HEK293 (cell line): ENCODE data around the gene ATMIN.

Experiments used
- YY1 ChIP-seq: fragments of 450-650 bp; formaldehyde crosslinking; IDR thresholded peaks from 2 replicates; pipeline ENCODE4 v1.5.1; 2018; ENCODE audit warnings: missing biosample characterization, missing genetic modification characterization
- ZNF274 ChIP-seq, 2 experiments: fragments of 200-500 bp in 1 of 2; fragments of 450-650 bp in 1 of 2; sonication (Bioruptor generic) in 1 of 2; formaldehyde crosslinking in 1 of 2; IDR thresholded peaks; 2 replicates each; pipeline versions ENCODE4 v1.5.1 to v1.6.1; 2014 to 2016; ENCODE audit warnings: borderline replicate concordance in 1 of 2, inconsistent platforms in 1 of 2, low read length in 1 of 2, missing biosample characterization in 1 of 2, missing genetic modification characterization in 1 of 2
- ZNF354C ChIP-seq: fragments of 450-650 bp; formaldehyde crosslinking; IDR thresholded peaks from 2 replicates; pipeline ENCODE4 v1.5.1; 2016; ENCODE audit warnings: missing biosample characterization, missing genetic modification characterization, low read depth, borderline replicate concordance
- ZNF544 ChIP-seq: fragments of 450-650 bp; formaldehyde crosslinking; IDR thresholded peaks from 2 replicates; pipeline ENCODE4 v1.5.0; 2017; ENCODE audit warnings: missing biosample characterization, missing genetic modification characterization
- ZNF561 ChIP-seq: fragments of 450-650 bp; IDR thresholded peaks from 2 replicates; pipeline ENCODE4 v1.5.1; 2018; ENCODE audit warnings: missing biosample characterization, missing genetic modification characterization, borderline replicate concordance
- ZNF664 ChIP-seq: fragments of 450-650 bp; formaldehyde crosslinking; IDR thresholded peaks from 2 replicates; pipeline ENCODE4 v1.5.1; 2016; ENCODE audit warnings: missing biosample characterization, missing genetic modification characterization
- TF ChIP-seq, protein P1 (sequence below): fragments of 450-650 bp; formaldehyde crosslinking; IDR thresholded peaks from 2 replicates; pipeline ENCODE4 v1.5.1; 2016; ENCODE audit warnings: missing biosample characterization, missing genetic modification characterization
- TF ChIP-seq, protein P2 (sequence below): fragments of 450-650 bp; formaldehyde crosslinking; IDR thresholded peaks from 2 replicates; pipeline ENCODE4 v1.5.1; 2016; ENCODE audit warnings: missing biosample characterization, missing genetic modification characterization, low read depth
- TF ChIP-seq, protein P3 (sequence below): fragments of 450-650 bp; formaldehyde crosslinking; IDR thresholded peaks from 2 replicates; pipeline ENCODE4 v1.5.1; 2017; ENCODE audit warnings: missing biosample characterization, missing genetic modification characterization
- TF ChIP-seq, protein P4 (sequence below): fragments of 450-650 bp; formaldehyde crosslinking; IDR thresholded peaks from 2 replicates; pipeline ENCODE4 v1.5.1; 2016; ENCODE audit warnings: missing biosample characterization, missing genetic modification characterization
- TF ChIP-seq, protein P5 (sequence below): fragments of 450-650 bp; formaldehyde crosslinking; IDR thresholded peaks from 2 replicates; pipeline ENCODE4 v1.5.1; 2016; ENCODE audit warnings: missing biosample characterization, missing genetic modification characterization
- TF ChIP-seq, protein P6 (sequence below): fragments of 450-650 bp; formaldehyde crosslinking; IDR thresholded peaks from 2 replicates; pipeline ENCODE4 v1.5.1; 2017; ENCODE audit warnings: missing biosample characterization, mild to moderate bottlenecking, missing genetic modification characterization, moderate library complexity

DNA sequence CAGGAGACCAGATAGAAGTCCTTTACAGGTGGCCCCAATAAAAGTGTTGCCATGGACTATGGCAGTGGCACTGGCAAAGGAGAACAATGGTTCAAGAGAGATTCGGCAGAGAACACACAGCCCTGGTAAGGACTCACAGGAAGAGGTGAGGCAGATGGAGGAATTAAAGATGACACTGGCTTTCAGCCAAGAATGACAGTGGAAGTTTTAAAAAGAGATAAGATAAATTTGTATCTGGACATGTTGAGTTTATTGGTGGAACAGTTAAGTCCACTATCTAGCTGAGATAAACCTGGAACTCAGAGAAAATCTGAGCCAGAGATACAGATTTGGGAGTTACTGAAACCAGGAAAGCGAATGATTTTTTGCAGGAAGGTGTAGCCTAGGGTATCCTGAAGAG, 49.1 kb upstream of the ATMIN start:
- TF ChIP-seq ZNF274 (IDR thresholded peaks at IDR 0.05; ENCODE audit: low read length) (no peak), ZNF274 (tag by site-specific recombination; IDR thresholded peaks at IDR 0.05; ENCODE audit: borderline replicate concordance) (no peak), ZNF664 (tag by site-specific recombination) (no peak), ZNF544 (tag by site-specific recombination) (no peak), YY1 (tag by site-specific recombination) (no peak), ZNF354C (tag by site-specific recombination) (no peak), ZNF561 (tag by site-specific recombination) (no peak)
- TF ChIP-seq, protein P1, sequence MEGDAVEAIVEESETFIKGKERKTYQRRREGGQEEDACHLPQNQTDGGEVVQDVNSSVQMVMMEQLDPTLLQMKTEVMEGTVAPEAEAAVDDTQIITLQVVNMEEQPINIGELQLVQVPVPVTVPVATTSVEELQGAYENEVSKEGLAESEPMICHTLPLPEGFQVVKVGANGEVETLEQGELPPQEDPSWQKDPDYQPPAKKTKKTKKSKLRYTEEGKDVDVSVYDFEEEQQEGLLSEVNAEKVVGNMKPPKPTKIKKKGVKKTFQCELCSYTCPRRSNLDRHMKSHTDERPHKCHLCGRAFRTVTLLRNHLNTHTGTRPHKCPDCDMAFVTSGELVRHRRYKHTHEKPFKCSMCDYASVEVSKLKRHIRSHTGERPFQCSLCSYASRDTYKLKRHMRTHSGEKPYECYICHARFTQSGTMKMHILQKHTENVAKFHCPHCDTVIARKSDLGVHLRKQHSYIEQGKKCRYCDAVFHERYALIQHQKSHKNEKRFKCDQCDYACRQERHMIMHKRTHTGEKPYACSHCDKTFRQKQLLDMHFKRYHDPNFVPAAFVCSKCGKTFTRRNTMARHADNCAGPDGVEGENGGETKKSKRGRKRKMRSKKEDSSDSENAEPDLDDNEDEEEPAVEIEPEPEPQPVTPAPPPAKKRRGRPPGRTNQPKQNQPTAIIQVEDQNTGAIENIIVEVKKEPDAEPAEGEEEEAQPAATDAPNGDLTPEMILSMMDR, result no peak
- TF ChIP-seq, protein P2, sequence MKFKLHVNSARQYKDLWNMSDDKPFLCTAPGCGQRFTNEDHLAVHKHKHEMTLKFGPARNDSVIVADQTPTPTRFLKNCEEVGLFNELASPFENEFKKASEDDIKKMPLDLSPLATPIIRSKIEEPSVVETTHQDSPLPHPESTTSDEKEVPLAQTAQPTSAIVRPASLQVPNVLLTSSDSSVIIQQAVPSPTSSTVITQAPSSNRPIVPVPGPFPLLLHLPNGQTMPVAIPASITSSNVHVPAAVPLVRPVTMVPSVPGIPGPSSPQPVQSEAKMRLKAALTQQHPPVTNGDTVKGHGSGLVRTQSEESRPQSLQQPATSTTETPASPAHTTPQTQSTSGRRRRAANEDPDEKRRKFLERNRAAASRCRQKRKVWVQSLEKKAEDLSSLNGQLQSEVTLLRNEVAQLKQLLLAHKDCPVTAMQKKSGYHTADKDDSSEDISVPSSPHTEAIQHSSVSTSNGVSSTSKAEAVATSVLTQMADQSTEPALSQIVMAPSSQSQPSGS, result no peak
- TF ChIP-seq, protein P3, sequence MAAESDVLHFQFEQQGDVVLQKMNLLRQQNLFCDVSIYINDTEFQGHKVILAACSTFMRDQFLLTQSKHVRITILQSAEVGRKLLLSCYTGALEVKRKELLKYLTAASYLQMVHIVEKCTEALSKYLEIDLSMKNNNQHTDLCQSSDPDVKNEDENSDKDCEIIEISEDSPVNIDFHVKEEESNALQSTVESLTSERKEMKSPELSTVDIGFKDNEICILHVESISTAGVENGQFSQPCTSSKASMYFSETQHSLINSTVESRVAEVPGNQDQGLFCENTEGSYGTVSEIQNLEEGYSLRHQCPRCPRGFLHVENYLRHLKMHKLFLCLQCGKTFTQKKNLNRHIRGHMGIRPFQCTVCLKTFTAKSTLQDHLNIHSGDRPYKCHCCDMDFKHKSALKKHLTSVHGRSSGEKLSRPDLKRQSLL (tag by site-specific recombination), result no peak
- TF ChIP-seq, protein P4, sequence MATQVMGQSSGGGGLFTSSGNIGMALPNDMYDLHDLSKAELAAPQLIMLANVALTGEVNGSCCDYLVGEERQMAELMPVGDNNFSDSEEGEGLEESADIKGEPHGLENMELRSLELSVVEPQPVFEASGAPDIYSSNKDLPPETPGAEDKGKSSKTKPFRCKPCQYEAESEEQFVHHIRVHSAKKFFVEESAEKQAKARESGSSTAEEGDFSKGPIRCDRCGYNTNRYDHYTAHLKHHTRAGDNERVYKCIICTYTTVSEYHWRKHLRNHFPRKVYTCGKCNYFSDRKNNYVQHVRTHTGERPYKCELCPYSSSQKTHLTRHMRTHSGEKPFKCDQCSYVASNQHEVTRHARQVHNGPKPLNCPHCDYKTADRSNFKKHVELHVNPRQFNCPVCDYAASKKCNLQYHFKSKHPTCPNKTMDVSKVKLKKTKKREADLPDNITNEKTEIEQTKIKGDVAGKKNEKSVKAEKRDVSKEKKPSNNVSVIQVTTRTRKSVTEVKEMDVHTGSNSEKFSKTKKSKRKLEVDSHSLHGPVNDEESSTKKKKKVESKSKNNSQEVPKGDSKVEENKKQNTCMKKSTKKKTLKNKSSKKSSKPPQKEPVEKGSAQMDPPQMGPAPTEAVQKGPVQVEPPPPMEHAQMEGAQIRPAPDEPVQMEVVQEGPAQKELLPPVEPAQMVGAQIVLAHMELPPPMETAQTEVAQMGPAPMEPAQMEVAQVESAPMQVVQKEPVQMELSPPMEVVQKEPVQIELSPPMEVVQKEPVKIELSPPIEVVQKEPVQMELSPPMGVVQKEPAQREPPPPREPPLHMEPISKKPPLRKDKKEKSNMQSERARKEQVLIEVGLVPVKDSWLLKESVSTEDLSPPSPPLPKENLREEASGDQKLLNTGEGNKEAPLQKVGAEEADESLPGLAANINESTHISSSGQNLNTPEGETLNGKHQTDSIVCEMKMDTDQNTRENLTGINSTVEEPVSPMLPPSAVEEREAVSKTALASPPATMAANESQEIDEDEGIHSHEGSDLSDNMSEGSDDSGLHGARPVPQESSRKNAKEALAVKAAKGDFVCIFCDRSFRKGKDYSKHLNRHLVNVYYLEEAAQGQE, result no peak
- TF ChIP-seq, protein P5, sequence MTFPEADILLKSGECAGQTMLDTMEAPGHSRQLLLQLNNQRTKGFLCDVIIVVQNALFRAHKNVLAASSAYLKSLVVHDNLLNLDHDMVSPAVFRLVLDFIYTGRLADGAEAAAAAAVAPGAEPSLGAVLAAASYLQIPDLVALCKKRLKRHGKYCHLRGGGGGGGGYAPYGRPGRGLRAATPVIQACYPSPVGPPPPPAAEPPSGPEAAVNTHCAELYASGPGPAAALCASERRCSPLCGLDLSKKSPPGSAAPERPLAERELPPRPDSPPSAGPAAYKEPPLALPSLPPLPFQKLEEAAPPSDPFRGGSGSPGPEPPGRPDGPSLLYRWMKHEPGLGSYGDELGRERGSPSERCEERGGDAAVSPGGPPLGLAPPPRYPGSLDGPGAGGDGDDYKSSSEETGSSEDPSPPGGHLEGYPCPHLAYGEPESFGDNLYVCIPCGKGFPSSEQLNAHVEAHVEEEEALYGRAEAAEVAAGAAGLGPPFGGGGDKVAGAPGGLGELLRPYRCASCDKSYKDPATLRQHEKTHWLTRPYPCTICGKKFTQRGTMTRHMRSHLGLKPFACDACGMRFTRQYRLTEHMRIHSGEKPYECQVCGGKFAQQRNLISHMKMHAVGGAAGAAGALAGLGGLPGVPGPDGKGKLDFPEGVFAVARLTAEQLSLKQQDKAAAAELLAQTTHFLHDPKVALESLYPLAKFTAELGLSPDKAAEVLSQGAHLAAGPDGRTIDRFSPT (tag by site-specific recombination), result no peak
- TF ChIP-seq, protein P6, sequence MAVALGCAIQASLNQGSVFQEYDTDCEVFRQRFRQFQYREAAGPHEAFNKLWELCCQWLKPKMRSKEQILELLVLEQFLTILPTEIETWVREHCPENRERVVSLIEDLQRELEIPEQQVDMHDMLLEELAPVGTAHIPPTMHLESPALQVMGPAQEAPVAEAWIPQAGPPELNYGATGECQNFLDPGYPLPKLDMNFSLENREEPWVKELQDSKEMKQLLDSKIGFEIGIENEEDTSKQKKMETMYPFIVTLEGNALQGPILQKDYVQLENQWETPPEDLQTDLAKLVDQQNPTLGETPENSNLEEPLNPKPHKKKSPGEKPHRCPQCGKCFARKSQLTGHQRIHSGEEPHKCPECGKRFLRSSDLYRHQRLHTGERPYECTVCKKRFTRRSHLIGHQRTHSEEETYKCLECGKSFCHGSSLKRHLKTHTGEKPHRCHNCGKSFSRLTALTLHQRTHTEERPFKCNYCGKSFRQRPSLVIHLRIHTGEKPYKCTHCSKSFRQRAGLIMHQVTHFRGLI (tag by site-specific recombination), result no peak
